NOMO-1 (cell line): ENCODE results near the gene MRPS34.

Experiments used
- DNase-seq, 2 experiments: peaks; one replicate each; lab custom pipeline; 2025; ENCODE audit not compliant: unreplicated experiment in 2 of 2; lab: John Stamatoyannopoulos, UW

MRPS34 gene

DNA sequence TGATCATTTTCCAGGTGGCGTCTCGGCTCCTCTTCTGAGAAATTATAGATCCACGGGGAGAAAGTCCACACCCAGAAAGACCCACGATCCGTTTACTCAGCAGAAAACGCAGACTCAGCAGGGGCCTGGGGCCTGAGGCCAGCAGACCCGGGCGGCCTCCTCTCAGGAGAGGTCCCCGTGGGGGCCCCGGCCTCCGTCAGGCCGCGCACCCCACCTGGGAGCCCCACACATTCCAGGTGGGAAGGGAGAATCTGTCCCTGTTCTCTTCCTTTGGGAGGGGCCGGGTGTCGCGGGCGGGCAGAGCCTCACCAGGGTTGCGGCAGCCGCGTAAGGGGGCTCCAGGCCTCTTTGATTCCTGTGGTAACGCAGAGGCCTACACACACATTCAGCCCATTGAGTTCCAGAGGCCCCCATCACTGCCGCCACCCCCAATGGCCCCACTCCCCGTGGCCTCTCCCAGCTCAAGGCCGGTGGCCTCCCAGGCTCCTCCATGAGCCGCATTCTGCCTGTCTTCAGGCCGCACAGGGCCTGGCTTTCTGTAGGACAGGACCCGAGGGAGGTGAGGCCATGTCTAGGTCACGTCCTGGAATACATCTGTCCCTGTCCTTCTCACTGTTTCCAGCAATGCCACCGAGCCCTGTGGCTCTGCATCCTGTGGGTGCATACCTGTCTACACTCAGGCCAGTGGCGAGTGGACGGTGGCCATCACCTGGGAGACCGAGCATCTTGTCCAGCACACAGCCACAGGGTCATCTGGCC lies 22.2 kb upstream of the MRPS34 start:
- no peak for DNase-seq

DNA sequence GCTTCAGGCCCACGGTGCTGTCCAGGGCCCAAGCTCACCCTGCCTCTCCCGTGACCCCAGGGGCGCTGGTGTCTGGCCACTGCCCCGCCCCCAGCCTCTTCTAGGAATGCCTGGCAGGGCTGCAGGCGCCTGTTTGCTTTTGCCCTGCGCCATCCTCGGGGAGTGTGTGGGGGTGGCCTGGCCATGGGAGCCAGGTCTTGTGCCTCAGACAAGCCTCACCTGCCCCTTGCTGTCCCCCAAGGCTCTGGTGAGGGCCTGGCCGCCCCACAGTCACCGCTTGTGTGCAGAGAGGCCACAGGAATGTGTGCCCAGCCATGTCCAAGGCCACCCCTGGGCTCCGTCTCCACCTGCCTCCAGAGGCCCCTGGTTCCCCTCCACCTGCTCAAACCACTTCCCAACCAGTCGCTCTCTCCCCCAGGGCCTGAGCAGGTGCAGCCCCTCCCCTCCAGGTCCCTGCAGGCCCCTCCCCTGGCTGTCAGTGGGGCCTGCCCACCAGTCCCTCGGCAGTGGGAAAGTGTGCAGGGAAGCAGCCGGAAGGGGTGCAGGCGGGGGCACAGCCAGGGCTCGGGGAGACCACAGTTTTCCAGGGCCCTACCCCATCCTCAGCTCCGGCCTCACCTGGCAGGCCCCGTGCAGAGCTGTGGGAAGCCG lies 21.4 kb upstream of the MRPS34 start:
- no peak for DNase-seq

DNA sequence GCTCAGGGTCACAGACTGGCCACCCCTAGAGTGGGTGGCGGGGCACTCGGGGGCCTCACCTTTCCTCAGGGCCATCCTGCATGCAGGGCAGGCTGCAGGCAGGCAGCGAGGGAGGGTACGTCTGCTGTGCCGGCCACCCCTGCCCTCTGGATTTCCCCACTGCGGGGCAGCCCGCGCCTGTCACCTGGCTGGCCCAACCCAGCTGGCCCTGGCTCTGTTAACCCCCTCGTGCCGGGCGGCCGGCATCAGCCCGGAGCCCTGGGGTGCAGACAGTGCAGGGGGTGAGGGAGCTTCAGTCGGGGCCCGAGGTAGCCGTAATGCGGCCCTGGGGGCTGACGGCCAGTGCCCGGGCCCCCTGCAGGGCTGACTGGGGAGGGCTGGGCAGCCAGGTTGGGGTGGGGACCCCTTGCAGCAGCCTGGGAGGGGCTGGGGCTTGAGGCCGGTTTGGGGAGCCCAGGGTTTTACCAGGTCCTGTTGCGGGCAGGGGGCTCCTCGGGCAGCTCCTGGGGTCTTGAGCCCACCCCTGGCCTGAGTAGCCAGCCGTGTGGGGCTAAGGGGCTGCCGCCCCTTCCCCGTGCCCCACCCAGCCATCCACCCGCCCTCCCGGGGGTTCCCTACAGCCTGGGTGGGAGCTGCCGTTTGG lies 20.8 kb upstream of the MRPS34 start, which contains the start of gene IGFALS:
Gene IGFALS, minus strand, starts transcription at position 128 of the 643 bp plus-strand sequence. Its CDS starts 53 bp downstream, at position 75.
- DNase-seq = no peak

DNA sequence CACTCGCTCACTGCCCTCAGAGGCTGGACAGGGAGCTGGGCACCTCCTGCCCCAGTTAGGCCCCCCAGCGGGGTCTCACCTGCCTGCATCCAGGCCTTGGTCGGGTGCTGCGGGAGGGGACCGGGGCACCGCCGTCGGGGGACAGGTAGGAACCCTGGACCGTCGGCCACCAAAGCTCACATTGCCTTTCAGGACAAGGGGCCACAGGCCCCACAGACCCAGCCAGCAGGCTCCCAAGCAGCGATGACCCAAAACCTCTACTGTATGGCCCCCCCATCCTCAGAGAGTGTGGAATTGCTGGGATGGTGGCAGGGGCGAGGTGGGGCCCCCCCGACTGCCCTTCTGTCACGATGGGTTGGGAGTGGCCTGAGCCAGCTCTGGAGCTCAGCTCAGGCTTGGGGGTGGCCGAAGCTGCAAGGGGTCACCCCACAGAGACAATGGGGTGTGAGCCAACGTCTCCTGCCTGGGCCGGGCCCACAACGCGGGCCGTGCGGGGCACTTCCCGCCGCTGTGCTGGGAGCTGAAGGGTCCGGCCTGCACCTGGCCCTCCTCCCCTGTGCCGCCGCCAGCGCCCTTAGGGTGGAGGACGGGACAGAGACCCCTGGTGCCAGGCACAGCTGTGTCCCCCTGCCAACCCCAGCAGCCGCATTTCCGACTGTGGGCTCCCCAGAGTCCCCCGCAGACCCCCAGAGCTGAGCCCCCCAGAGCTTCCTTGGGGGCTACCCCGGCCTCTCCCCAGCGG lies 20.1 kb upstream of the MRPS34 start:
- no peak for DNase-seq

- DNase-seq = no peak
Observed at GRCh38 chr16:1791943-1792812, 19.2 kb upstream of the MRPS34 start.

- DNase-seq = no peak
Observed at GRCh38 chr16:1791256-1791942, 18.5 kb upstream of the MRPS34 start.

DNA sequence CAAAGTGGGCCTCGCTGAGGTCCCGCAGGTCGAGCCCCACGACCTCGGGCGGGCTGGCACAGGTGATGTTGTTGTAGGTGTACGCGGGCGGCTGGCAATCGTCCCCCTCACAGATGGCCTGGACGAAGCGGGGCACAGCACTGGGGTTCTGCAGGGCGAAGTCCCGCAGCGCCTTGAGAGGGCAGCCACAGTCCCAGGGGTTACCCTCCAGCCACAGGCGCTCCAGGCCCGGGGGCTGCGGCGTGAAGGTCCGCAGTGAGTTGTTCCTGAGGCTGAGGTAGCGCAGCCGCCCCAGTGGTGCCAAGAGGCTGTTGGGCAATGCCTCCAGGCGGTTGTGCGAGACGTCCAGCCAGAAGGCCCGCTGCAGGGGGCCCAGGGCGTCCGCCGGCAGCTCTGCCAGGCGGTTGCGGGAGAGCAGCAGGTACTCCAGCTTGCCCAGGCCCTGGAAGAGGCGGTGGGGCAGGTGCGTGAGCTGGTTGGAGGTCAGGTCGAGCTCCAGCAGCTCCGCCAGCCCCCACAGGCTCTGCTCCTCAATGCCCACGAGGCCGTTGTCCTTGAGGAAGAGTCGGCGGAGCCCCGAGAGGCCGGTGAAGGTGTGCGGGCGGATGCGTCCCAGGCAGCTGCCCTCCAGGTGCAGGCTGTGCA lies 17.8 kb upstream of the MRPS34 start:
- DNase-seq = no peak

- DNase-seq = no peak
Observed at GRCh38 chr16:1790261-1790610, 17.3 kb upstream of the MRPS34 start.

DNA sequence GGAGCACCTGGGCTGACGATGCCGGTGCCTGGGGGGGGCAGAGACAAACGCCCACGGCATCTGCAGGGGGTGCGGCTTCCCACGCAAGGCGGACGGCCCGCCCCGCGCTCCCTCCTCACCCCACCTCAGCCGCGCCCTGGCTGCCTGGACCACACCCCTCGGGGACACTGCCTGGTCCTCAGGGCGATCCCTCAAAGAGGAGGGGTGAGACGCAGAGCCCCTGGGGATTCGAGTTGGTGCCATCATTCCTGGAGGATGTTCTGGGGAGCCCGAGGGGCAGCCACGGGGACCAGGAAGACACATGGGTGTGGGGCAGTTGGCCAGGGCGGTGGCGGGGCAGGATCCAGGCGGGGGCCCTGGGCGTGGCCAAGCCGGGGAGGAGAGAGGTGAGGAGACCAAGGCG lies 16.7 kb upstream of the MRPS34 start:
- no peak for DNase-seq

DNA sequence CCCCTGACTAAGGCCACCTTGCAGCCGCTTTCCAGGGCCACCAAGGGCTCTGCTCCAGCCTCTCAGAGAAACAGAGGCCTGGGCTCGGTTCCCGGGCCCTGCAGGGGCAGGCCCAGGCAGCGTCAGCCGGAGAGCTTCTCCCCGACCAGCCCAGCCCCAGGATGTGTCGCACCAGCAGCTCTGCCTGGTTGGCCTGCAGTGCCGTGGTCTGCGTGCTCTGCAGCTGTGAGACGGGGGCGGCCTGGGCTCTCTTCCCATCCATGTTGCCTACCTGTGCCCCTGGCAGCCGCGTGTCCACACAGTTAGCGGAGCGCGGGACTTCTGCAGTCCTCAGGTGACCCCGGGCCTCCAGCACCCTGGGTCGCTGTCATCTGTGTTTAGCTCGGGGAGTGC lies 15.8 kb upstream of the MRPS34 start:
- no peak for DNase-seq

GRCh38 chr16:1788095-1788707 lies 15.3 kb upstream of the MRPS34 start:
- DNase-seq = no peak

- DNase-seq = no peak
Observed at GRCh38 chr16:1787322-1788094, 14.6 kb upstream of the MRPS34 start.

DNA sequence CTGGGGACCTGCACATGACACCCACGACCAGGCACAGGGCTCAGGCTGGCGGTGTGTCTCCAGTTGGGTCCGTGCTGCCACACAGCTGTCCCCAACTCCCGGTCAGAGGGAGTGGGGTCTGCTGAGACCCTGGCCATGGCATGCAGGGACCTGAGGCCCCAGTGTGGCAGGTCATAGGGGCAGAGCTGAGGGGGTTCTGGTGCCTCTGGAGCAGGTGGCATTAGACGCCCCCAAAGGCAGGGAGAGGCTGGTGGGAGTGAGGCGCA lies 14.1 kb upstream of the MRPS34 start:
- DNase-seq = no peak

- DNase-seq = no peak
Observed at GRCh38 chr16:1786242-1787055, 13.5 kb upstream of the MRPS34 start.

- no peak for DNase-seq
Observed at GRCh38 chr16:1785846-1786170, 12.9 kb upstream of the MRPS34 start.

- DNase-seq = no peak
Observed at GRCh38 chr16:1784977-1785845, 12.3 kb upstream of the MRPS34 start.
